GM12801 (cell line): ENCODE measurements around the gene ATP8A1.

ENCODE experiments used
- CTCF ChIP-seq: IDR thresholded peaks from one replicate; pipeline ENCODE4 v1.5.1; 2011; ENCODE audit warnings: control low read depth; ENCODE audit not compliant: insufficient read length; ENCODE audit errors: extremely low read depth

ATP8A1 gene

GRCh38 chr4:42656944-42657792 is at the start of gene ATP8A1:
Gene ATP8A1 (minus strand): TSS chr4:42657105. CDS start chr4:42656873, 232 bp downstream.
- no peak for TF ChIP-seq CTCF

- TF ChIP-seq CTCF = no peak
These were observed 49.2 kb upstream of the ATP8A1 start for GRCh38 chr4:42706086-42706485.

DNA sequence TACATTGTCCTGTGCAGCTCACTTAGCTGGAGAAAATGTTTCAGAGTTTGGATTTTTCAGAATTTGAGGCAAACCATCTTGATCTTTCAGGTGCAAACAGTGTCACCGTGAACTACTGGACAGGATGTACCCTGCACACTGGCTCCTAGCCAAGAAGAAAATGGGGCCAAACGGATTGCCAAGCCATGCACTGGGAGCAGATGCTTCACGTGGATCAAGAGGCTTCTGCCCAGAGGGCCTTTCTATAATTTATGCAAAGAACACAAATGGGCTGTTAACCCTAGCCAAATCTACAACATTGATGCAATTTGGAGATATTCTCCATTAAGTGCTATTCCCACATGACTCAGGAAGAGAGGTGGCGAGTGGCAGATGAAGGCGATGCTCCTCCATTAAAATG is 46.9 kb upstream of the ATP8A1 start:
- TF ChIP-seq CTCF = no peak

DNA sequence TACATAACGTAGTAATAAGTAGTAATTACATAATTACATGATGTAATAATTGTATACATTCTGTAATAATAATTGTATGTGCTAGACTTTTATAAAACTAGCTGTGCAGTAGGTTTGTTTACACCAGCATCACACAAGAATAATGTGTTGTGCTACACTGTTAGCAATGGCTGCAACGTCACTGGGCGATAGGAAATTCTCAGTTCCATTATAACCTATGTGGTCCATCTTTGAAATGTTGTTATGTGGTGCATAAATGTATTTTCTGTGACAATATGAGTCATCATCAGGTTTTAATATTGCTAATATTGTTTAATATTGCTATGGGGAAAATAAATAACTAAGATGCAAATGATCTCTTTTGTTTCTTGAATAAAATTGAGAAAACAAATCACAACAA is 46.0 kb upstream of the ATP8A1 start:
- TF ChIP-seq CTCF = no peak

DNA sequence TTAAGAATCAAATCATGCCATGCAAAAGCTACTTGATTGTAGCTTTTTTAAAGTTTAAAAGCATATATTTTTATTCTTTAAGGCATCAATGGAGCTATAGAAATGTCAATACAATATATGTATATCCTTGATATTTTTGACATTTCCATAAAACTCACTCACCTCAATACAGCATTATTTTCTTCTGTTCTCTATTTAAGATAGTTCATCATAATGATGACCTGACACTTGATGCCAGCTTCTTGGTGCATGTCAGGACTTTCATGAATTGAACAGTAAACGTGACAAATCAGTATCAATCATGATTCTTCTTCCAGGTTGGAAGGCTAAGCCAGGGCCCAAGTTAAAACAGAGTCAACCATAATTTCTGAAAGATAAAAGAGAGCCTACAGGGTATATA is 33.6 kb upstream of the ATP8A1 start:
- TF ChIP-seq CTCF = no peak

DNA sequence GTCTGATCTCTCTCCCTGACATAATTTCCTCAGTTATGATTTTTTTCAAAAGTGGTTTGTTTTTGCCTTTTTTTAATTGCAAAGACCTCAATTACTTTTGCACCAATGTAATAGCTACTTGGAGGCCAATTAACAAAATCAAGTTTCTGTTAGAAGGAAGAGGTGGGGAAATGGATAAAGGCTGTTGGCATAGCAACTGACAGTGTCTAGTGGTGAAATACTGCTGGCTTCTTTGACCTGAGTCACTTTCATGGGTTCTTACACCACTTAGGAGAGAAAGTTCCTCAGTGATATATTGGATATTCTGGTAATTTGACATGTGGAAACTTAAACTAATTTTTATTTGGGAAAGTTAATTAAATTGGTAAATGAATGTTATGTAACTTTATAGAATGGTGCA is 26.5 kb upstream of the ATP8A1 start:
- no peak for TF ChIP-seq CTCF

DNA sequence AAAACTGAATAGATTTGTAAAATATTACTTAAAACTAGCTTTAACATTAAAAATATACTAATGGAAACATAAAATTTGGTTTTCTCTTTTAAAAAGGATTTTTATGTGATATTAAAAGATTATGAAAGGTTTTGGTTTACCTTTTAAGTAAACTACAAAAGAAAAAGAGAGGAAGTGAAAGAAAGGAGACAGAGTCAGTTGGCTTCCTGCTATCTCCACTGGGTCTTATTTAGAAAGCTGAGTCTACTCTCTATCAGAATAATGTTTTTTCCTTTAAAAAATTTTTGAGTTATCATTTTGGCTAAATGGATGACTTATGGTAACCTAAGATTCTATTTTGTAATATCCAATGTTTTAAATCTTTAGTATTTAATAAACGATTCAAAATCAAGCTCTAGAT is 21.6 kb upstream of the ATP8A1 start:
- TF ChIP-seq CTCF = no peak
